ENCODE data around the gene SMIM13. TPM values are rescaled to one million over a fixed set of nuclear protein-coding genes. Genes with fewer than 3 reads are reported as not detected.

Gene SMIM13
- total RNA-seq, 1 experiment from 2014 or later, result 15.7 TPM

- RAD21 ChIA-PET (ENCODE audit: low non-redundant PET in 1 of 2, low total read pairs in 2 of 2, uncharacterized antibody in 2 of 2, unreplicated experiment in 2 of 2), result no interaction called here
- CTCF ChIA-PET, result no interaction called here
- Histone ChIP-seq H3K4me2 (ENCODE audit: low read length) (no peak overlapping the region), H3K27ac (ENCODE audit: low read depth, low read length) (no peak overlapping the region), H3K79me2 (ENCODE audit: insufficient read depth, low read length) (no peaks in the 10 kb centered on the region), H3K9me3 (ENCODE audit: control insufficient read depth in 1 of 2, insufficient read depth in 1 of 2, low read depth in 1 of 2, low read length in 2 of 2) (no peaks in the 10 kb centered on the region), H3K27me3 (ENCODE audit: insufficient read depth, low read length) (no peaks in the 10 kb centered on the region), H3K36me3 (ENCODE audit: control insufficient read depth in 1 of 2, insufficient read depth in 2 of 2, low read length in 2 of 2) (no peaks in the 10 kb centered on the region), H3K9me2 (ENCODE audit: insufficient read depth) (no peaks in the 10 kb centered on the region), H3K4me1 (ENCODE audit: control insufficient read depth in 1 of 2, insufficient read depth in 2 of 2, low read length in 2 of 2) (no peaks in the 10 kb centered on the region), H3K4me3 (replicated peaks in 1 of 2; ENCODE audit: low read depth in 1 of 2, low read length in 2 of 2) (no peak overlapping the region), H4K20me1 (ENCODE audit: insufficient read depth) (no peaks in the 10 kb centered on the region), H3K9ac (ENCODE audit: low read length) (no peak overlapping the region), H2AFZ (ENCODE audit: low read depth, low read length, poor library complexity, severe bottlenecking) (no peak overlapping the region)
- ATAC-seq (no peak), DNase-seq (ENCODE audit: low read depth, low spot score) (no peak)
- intact Hi-C loops (cut with micrococcal nuclease), result no loop called here
- POLR2A ChIA-PET, result no interaction called here
- BruUV-seq (replicated peaks), result no TSS peak
- TF ChIP-seq REST (IDR thresholded peaks at IDR 0.05; ENCODE audit: low read depth), result no peak
- TF ChIP-seq EZH2 (IDR thresholded peaks at IDR 0.05), result no peak
- TF ChIP-seq ZFX (IDR thresholded peaks at IDR 0.05), result no peak
- TF ChIP-seq EZH2phosphoT487 (IDR thresholded peaks at IDR 0.05; ENCODE audit: borderline replicate concordance), result no peak
- no peak for TF ChIP-seq CBX3 (IDR thresholded peaks at IDR 0.05; ENCODE audit: low read depth)
- TF ChIP-seq MAX (IDR thresholded peaks at IDR 0.05), result no peak
- no peak for TF ChIP-seq EGR1 (IDR thresholded peaks at IDR 0.05; ENCODE audit: low read depth)
- no peak for TF ChIP-seq YY1 (IDR thresholded peaks at IDR 0.05; ENCODE audit: extremely low read depth, insufficient replicate concordance, low read depth, low read length)
- TF ChIP-seq SIN3A (IDR thresholded peaks at IDR 0.05; ENCODE audit: low read depth), result no peak
- TF ChIP-seq CEBPB (IDR thresholded peaks at IDR 0.05; ENCODE audit: low read depth), result no peak
- TF ChIP-seq SRF (IDR thresholded peaks at IDR 0.05; ENCODE audit: low read depth), result no peak
- no peak for TF ChIP-seq TCF7L2 (IDR thresholded peaks at IDR 0.05; ENCODE audit: borderline replicate concordance, extremely low read depth, insufficient read depth, insufficient read length)
- TF ChIP-seq CTCF (IDR thresholded peaks at IDR 0.05 in 2 of 3, conservative IDR thresholded peaks at IDR 0.05 in 1 of 3; ENCODE audit: borderline replicate concordance in 1 of 3, insufficient read depth in 1 of 3, low read depth in 2 of 3, low read length in 2 of 3), result no peak
- no peak for TF ChIP-seq SP1 (IDR thresholded peaks at IDR 0.05; ENCODE audit: low read depth)
- TF ChIP-seq FOSL1 (IDR thresholded peaks at IDR 0.05; ENCODE audit: low read depth), result no peak
- TF ChIP-seq ZBTB33 (IDR thresholded peaks at IDR 0.05; ENCODE audit: extremely low read depth, insufficient replicate concordance, low read length), result no peak
- no peak for TF ChIP-seq ELF1 (IDR thresholded peaks at IDR 0.05; ENCODE audit: borderline replicate concordance, low read depth)
Observed at GRCh38 chr6:11161031-11161956, 67.7 kb downstream of the SMIM13 start.

Measured in HCT116 (cell line).